Activated CD4-positive, alpha-beta T cell treated with anti-CD3 and anti-CD28 coated beads, Interleukin-2, amount 10 ng/mL, durations not matched to agents 7 days and 5 days (primary cell): ENCODE results near the gene WDR27. TPM values are rescaled to one million over a fixed set of nuclear protein-coding genes. Genes with fewer than 3 reads are reported as not detected.

ENCODE experiments used
- CTCF ChIA-PET: fragments of 350-600 bp; sonication (Branson Sonifier 250); formaldehyde crosslinking; loops from one replicate; lab custom pipeline; 2021; ENCODE audit warnings: antibody characterized with exemption; lab: Charles Lee
- POLR2A ChIA-PET: fragments of 350-600 bp; sonication (Branson Sonifier 250); formaldehyde crosslinking; loops from one replicate; lab custom pipeline; 2021; ENCODE audit warnings: antibody characterized with exemption; lab: Charles Lee
- DNase-seq: peaks from one replicate; pipeline ENCODE4 v3.0.0-alpha.2; 2020
- H3K27ac Mint-ChIP-seq: one replicate; pipeline ENCODE4 v1.8.0; 2021; ENCODE audit warnings: mild to moderate bottlenecking, moderate library complexity, mixed read lengths
- H3K27me3 Mint-ChIP-seq: one replicate; pipeline ENCODE4 v1.8.0; 2021; ENCODE audit warnings: mixed read lengths
- H3K36me3 Mint-ChIP-seq: one replicate; pipeline ENCODE4 v1.8.0; 2021; ENCODE audit warnings: low read depth, mixed read lengths
- H3K4me1 Mint-ChIP-seq: one replicate; pipeline ENCODE4 v1.8.0; 2021; ENCODE audit warnings: mixed read lengths
- H3K4me3 Mint-ChIP-seq: one replicate; pipeline ENCODE4 v1.8.0; 2021; ENCODE audit warnings: mild to moderate bottlenecking, moderate library complexity, mixed read lengths
- H3K9me3 Mint-ChIP-seq: one replicate; pipeline ENCODE4 v1.8.0; 2021; ENCODE audit warnings: mixed read lengths
- total RNA-seq, 2 experiments: library from RNA; stranded (reverse); gene quantifications; one replicate each; pipeline ENCODE4 v1.2.3, GENCODE V29; 2021

Gene WDR27
- total RNA-seq, 2 experiments from 2014 or later: 18.1 to 21.9 TPM

GRCh38 chr6:169500688-169501087 lies 201.1 kb downstream of the WDR27 start:
- no peak overlapping the region for H3K4me3 Mint-ChIP-seq
- no peaks in the 10 kb centered on the region for H3K9me3 Mint-ChIP-seq
- CTCF ChIA-PET: no interaction called here
- H3K27ac Mint-ChIP-seq: no peak overlapping the region
- DNase-seq: no peak
- POLR2A ChIA-PET: no interaction called here
- H3K27me3 Mint-ChIP-seq: no peaks in the 10 kb centered on the region
- H3K36me3 Mint-ChIP-seq: no peaks in the 10 kb centered on the region
- H3K4me1 Mint-ChIP-seq: no peaks in the 10 kb centered on the region

DNA sequence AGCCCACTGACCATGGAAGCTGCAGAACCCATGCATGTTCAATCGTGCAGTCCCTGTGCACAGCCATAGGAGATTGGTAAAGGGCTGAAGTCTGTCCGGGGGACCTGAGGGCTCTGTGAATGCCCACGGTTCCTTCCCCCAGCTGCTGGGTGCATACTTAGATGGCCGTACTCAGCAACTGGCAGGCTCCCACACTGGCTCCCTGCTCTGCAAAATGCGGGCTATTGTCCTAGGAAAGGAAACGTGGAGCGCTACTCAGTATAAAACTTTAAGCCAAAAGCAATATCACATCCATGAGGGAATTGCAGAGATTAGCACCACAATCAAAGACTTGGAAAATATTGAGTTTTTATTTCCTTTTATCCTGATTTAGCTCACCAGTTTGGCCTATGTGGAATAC lies 202.0 kb downstream of the WDR27 start:
- Mint-ChIP-seq H3K4me3 (no peak overlapping the region), H3K9me3 (no peaks in the 10 kb centered on the region)
- POLR2A ChIA-PET: no interaction called here

DNA sequence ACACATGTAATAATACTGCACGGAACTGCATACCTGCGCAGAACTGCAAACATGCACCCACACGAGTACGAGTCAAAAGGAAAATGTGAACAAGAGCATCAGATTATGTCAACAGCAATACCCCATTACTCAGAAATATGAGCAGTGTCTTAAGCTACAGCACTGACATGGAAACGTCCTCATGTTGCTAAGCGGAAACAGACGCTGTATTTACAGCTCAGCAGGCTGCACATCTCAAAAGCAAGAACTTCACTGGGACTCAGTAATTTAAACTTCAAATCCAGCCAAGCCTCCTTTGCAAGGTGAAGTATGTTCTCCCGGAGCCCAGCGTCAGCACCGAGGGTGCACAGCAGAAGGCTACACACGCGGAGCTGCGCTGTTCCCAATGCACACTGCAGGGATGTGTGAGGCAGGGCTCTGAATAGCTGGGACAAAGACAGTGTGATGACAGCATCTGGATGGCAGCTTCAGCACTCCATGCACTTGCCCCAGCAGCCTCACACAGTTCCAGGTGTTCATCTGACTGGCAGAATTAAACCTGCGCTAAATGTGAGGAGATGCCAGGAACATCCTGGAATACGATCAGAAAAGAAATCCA lies 202.8 kb downstream of the WDR27 start:
- no peak overlapping the region for H3K27ac Mint-ChIP-seq
- no peaks in the 10 kb centered on the region for H3K9me3 Mint-ChIP-seq
- POLR2A ChIA-PET: no interaction called here
- no peak for DNase-seq
- H3K4me3 Mint-ChIP-seq: no peak overlapping the region
- CTCF ChIA-PET: no interaction called here
- no peaks in the 10 kb centered on the region for H3K4me1 Mint-ChIP-seq
- H3K36me3 Mint-ChIP-seq: no peaks in the 10 kb centered on the region
- no peaks in the 10 kb centered on the region for H3K27me3 Mint-ChIP-seq

More for the DNA sequence above, 202.0 kb downstream of the WDR27 start:
- CTCF ChIA-PET: no interaction called here
- no peaks in the 10 kb centered on the region for H3K36me3 Mint-ChIP-seq
- H3K4me1 Mint-ChIP-seq: no peaks in the 10 kb centered on the region
- DNase-seq: no peak
- no peaks in the 10 kb centered on the region for H3K27me3 Mint-ChIP-seq
- H3K27ac Mint-ChIP-seq: no peak overlapping the region

- no peak for DNase-seq
- H3K4me1 Mint-ChIP-seq: no peaks in the 10 kb centered on the region
- H3K27ac Mint-ChIP-seq: no peak overlapping the region
- POLR2A ChIA-PET: no interaction called here
- CTCF ChIA-PET: no interaction called here
- H3K36me3 Mint-ChIP-seq: no peaks in the 10 kb centered on the region
- no peaks in the 10 kb centered on the region for H3K9me3 Mint-ChIP-seq
- no peaks in the 10 kb centered on the region for H3K27me3 Mint-ChIP-seq
- no peak overlapping the region for H3K4me3 Mint-ChIP-seq
Measured at GRCh38 chr6:169495601-169496000, 206.2 kb downstream of the WDR27 start.

DNA sequence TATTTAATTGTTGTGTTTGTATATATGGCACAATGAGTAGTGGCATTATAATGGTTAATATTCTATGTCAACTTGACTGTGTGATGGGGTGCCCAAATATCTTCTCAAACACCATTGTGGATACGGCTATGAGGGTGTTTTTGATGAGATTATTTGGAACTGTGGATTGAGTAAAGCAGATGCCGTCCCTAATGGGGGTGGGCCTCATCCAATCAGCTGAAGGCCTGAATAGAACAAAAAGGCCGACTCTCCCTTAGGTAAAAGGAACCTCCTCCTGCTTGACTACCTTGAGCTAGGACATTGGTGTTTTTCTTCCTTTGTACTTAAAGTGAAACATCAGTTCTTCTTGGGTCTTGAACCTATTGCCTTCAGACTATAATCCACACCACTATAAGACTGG lies 207.8 kb downstream of the WDR27 start:
- H3K27me3 Mint-ChIP-seq: no peaks in the 10 kb centered on the region
- H3K4me3 Mint-ChIP-seq: no peak overlapping the region
- ChIA-PET CTCF (no interaction called here), POLR2A (no interaction called here)
- no peaks in the 10 kb centered on the region for H3K4me1 Mint-ChIP-seq
- no peaks in the 10 kb centered on the region for H3K9me3 Mint-ChIP-seq
- H3K27ac Mint-ChIP-seq: no peak overlapping the region
- no peaks in the 10 kb centered on the region for H3K36me3 Mint-ChIP-seq
- no peak for DNase-seq

- H3K4me1 Mint-ChIP-seq: no peaks in the 10 kb centered on the region
- POLR2A ChIA-PET: no interaction called here
- H3K27me3 Mint-ChIP-seq: no peaks in the 10 kb centered on the region
- H3K4me3 Mint-ChIP-seq: no peak overlapping the region
- no peaks in the 10 kb centered on the region for H3K36me3 Mint-ChIP-seq
- CTCF ChIA-PET: no interaction called here
- H3K9me3 Mint-ChIP-seq: no peaks in the 10 kb centered on the region
- no peak overlapping the region for H3K27ac Mint-ChIP-seq
- DNase-seq: no peak
Measured at GRCh38 chr6:169491482-169491881, 210.3 kb downstream of the WDR27 start.

GRCh38 chr6:169490830-169491229 lies 211.0 kb downstream of the WDR27 start:
- DNase-seq: no peak
- H3K4me3 Mint-ChIP-seq: no peak overlapping the region
- peaks cover under 1% of the 10 kb centered on the region for H3K9me3 Mint-ChIP-seq
- CTCF ChIA-PET: no interaction called here
- no peaks in the 10 kb centered on the region for H3K36me3 Mint-ChIP-seq
- no peaks in the 10 kb centered on the region for H3K4me1 Mint-ChIP-seq
- no peaks in the 10 kb centered on the region for H3K27me3 Mint-ChIP-seq
- H3K27ac Mint-ChIP-seq: no peak overlapping the region
- POLR2A ChIA-PET: no interaction called here

GRCh38 chr6:169490246-169490641 lies 211.6 kb downstream of the WDR27 start:
- H3K36me3 Mint-ChIP-seq: no peaks in the 10 kb centered on the region
- DNase-seq: no peak
- no peak overlapping the region for H3K4me3 Mint-ChIP-seq
- H3K4me1 Mint-ChIP-seq: no peaks in the 10 kb centered on the region
- POLR2A ChIA-PET: no interaction called here
- peaks cover 5% of the 10 kb centered on the region for H3K9me3 Mint-ChIP-seq
- no peak overlapping the region for H3K27ac Mint-ChIP-seq
- no peaks in the 10 kb centered on the region for H3K27me3 Mint-ChIP-seq
- CTCF ChIA-PET: no interaction called here

DNA sequence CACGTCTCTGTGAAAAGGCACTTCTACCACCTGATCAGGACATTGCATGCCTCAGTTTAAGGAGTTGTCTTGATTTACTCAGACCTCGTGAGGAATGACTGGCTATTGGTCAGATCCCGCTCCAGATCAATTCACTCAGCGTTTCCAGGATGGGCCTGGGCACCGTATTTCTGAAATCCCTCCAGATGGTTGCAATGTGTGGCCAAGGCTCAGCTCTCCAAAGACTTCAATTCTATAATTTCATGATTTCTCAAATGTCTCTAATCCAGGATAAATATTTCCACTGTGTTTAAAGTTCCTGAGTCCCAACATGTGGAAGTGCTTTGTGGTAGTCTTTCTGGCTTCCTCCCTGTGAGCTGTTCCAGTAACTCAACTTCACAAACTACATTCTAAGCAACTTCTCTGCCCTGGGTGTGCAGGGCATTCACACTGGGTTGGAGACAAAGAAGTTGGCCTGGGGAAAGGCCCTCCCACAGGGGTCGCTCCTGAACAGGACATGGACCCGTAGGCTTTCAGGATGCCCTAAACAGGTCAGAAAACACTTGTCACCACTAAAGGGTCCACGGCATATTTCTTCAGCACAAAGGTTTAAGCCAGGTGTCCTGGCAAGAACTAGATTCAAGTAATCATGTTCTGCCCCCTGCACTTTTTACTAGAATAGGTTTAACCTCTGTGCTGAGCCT lies 212.1 kb downstream of the WDR27 start:
- no peak overlapping the region for H3K4me3 Mint-ChIP-seq
- POLR2A ChIA-PET: no interaction called here
- CTCF ChIA-PET: no interaction called here

DNA sequence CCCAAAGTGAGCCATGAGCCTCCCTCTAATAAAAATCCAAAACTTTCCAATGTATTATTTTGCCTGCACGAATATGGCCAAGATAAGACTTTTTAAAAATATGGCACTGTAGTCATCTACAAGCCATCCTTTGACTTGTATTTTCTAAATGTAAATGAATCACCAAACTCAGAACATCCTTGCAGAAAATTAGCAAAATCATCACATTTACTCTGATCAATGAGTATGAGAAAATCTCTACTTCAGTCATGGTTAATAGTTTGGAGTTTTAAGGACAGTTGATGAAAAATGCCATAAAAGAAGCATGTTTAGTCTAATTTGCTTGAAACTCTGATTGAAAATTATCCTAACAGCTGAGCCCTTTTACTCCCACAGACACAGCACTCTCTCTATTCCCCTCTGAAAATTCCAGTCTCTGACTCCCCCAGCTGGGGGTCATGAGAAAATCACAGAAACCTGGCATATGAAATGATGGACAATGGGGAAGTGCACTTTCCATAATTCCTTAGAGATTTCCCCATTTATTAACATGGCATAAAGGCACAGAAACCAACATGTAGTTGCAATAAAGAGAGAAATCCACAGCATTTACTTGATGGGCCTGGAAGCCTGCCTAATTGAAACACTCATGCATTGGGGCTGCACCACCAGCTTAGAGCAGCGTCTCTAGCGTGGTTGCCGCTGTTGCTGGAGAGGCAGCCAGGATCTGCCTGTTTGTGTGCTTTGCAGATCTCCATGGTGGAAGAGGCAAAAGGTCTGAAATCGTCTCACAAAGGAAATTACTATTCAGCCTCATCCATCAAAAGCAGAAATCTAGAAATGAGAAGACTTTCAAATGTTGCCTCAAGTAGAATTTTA lies 214.0 kb downstream of the WDR27 start:
- no peaks in the 10 kb centered on the region for H3K27me3 Mint-ChIP-seq
- ChIA-PET CTCF (no interaction called here), POLR2A (no interaction called here)
- no peak for DNase-seq
- H3K4me1 Mint-ChIP-seq: no peaks in the 10 kb centered on the region
- H3K4me3 Mint-ChIP-seq: no peak overlapping the region
- no peaks in the 10 kb centered on the region for H3K36me3 Mint-ChIP-seq
- peaks cover 12% of the 10 kb centered on the region for H3K9me3 Mint-ChIP-seq
- no peak overlapping the region for H3K27ac Mint-ChIP-seq

More for the DNA sequence above, 212.1 kb downstream of the WDR27 start:
- Mint-ChIP-seq H3K36me3 (no peaks in the 10 kb centered on the region), H3K27ac (no peak overlapping the region), H3K4me1 (no peaks in the 10 kb centered on the region), H3K9me3 (peaks cover 5% of the 10 kb centered on the region), H3K27me3 (no peaks in the 10 kb centered on the region)
- no peak for DNase-seq

GRCh38 chr6:169479783-169480495 lies 221.9 kb downstream of the WDR27 start:
- Mint-ChIP-seq H3K9me3 (peaks cover 31% of the 10 kb centered on the region), H3K27me3 (no peaks in the 10 kb centered on the region), H3K36me3 (no peaks in the 10 kb centered on the region), H3K4me3 (no peak overlapping the region), H3K4me1 (no peaks in the 10 kb centered on the region), H3K27ac (no peak overlapping the region)
- ChIA-PET CTCF (no interaction called here), POLR2A (no interaction called here)
- no peak for DNase-seq

DNA sequence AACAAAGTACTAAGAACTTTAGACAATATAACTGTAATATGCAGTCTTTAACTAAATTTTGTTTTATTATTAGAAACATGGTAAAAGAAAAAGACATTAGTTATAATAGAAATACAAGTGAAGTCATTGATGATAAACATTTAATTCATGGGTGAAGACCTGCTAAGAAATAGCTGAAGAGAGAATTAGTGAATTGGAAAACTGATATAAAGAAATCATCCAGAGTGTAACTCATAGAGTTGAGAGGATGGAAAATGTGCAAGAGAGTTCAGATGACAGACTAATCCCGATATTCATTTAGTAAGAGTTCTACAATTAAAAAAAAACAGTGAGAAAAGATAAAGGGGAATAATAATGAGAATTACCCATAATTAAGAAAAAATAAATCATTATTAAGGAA lies 227.5 kb downstream of the WDR27 start:
- CTCF ChIA-PET: no interaction called here

GRCh38 chr6:169473663-169474062 lies 228.2 kb downstream of the WDR27 start:
- Mint-ChIP-seq H3K9me3 (peaks cover 19% of the 10 kb centered on the region), H3K4me3 (no peak overlapping the region), H3K36me3 (no peaks in the 10 kb centered on the region), H3K27ac (no peak overlapping the region), H3K4me1 (no peaks in the 10 kb centered on the region), H3K27me3 (no peaks in the 10 kb centered on the region)
- ChIA-PET CTCF (no interaction called here), POLR2A (no interaction called here)
- no peak for DNase-seq

More for the DNA sequence above, 227.5 kb downstream of the WDR27 start:
- Mint-ChIP-seq H3K27ac (no peak overlapping the region), H3K4me1 (no peaks in the 10 kb centered on the region), H3K4me3 (no peak overlapping the region), H3K27me3 (no peaks in the 10 kb centered on the region), H3K9me3 (peaks cover 17% of the 10 kb centered on the region), H3K36me3 (no peaks in the 10 kb centered on the region)
- POLR2A ChIA-PET: no interaction called here
- DNase-seq: no peak
